Adrenal gland (tissue), 12 donors: ENCODE measurements around the gene PHF2. TPM values are rescaled to one million over a fixed set of nuclear protein-coding genes. Genes with fewer than 3 reads are reported as not detected.

Experiments
- DNase-seq, 7 donors: peaks; one replicate each; pipeline ENCODE4 v3.0.0-alpha.2; 2019 to 2020
- H3K27ac ChIP-seq, 5 donors: fragments of 200-600 bp; sonication (generic) in 4 of 5; 1 replicate in 3 of 5; 2 replicates in 2 of 5; pipeline versions ENCODE4 v1.5.1 to v1.8.0; 2016 to 2020; ENCODE audit warnings: mild to moderate bottlenecking in 1 of 5
- H3K27me3 ChIP-seq: fragments of 200-600 bp; 2 replicates; pipeline ENCODE4 v1.8.0; 2021
- H3K36me3 ChIP-seq, 2 donors: fragments of 200-600 bp; replicated peaks in 1 of 2; 1 replicate in 1 of 2; 2 replicates in 1 of 2; pipeline versions ENCODE4 v1.5.1 to v1.8.0; 2018 to 2022
- H3K4me1 ChIP-seq, 2 donors: fragments of 200-600 bp; replicated peaks in 1 of 2; 1 replicate in 1 of 2; 2 replicates in 1 of 2; pipeline versions ENCODE4 v1.5.1 to v1.8.0; 2018 to 2021
- H3K4me3 ChIP-seq, 4 donors: fragments of 200-600 bp; sonication (generic) in 3 of 4; one replicate each; pipeline ENCODE4 v1.5.1; 2016 to 2018
- H3K9me3 ChIP-seq, 3 donors: fragments of 200-600 bp; sonication (generic) in 1 of 3; replicated peaks in 1 of 3; 1 replicate in 2 of 3; 2 replicates in 1 of 3; pipeline versions ENCODE4 v1.5.1 to v1.8.0; 2016 to 2021
- CTCF ChIP-seq, 6 experiments: fragments of 450-650 bp in 4 of 6; fragments of 200-600 bp in 2 of 6; sonication (generic) in 1 of 6; IDR thresholded peaks; 1 replicate in 5 of 6; 2 replicates in 1 of 6; pipeline versions ENCODE4 v1.5.1 to v1.8.0; 2016 to 2021; ENCODE audit warnings: antibody characterized with exemption in 6 of 6, mild to moderate bottlenecking in 2 of 6, moderate library complexity in 1 of 6
- POLR2A ChIP-seq, 2 donors: fragments of 450-650 bp; IDR thresholded peaks; one replicate each; pipeline ENCODE4 v1.6.1; 2017; ENCODE audit warnings: antibody characterized with exemption in 2 of 2, mild to moderate bottlenecking in 2 of 2, moderate library complexity in 1 of 2
- WGBS, 4 donors: extraction: QIAGEN DNeasy Blood & Tissue Kit in 2 of 4; methylation state at CpG; one replicate each; pipeline versions ENCODE4 v1.1.5 to v1.1.7; 2013 to 2017; 5-methylcytosine and 5-hydroxymethylcytosine counted together
- intact Hi-C, 2 donors: fragments of 100-400 bp; cut with DNase I; formaldehyde crosslinking; loops; one replicate each; pipeline versions ENCODE4 v1.14.1 to v1.15.0; 2022 to 2023
- polyA plus RNA-seq, 3 donors: library from polyadenylated mRNA; stranded (reverse); fragments of 200-250 nt in 2 of 3; fragments of 350-450 nt in 1 of 3; fragmentation: Illumina TruSeq in 1 of 3; extraction: RNeasy Lipid Tissue Mini Kit (QIAGEN cat#74804) in 1 of 3; gene quantifications; one replicate each; pipeline ENCODE4 v1.2.3, GENCODE V29; 2013 to 2014
- total RNA-seq, 9 donors: library from RNA; depleted of rRNA in 4 of 9; stranded (reverse); fragments of >200 nt in 4 of 9; fragments of 120-200 nt in 1 of 9; fragmentation: NEBNext Ultra II Directional in 1 of 9; extraction: Animal tissue kit (Norgen Biotek cat#: 25700) in 1 of 9; gene quantifications; one replicate each; pipeline versions ENCODE4 v1.1.0 to v1.2.4, GENCODE V29; 2013 to 2023
- donor health status: healthy with polysubstance abuse.
- donor health status: Bipolar disorder and iron deficiency.
- donor health status: DM: yes; HTN: yes; CAD: no.
- donor health status: DM: no; HTN: no; CAD: no.
- donor health status: DM: no; HTN: no; CAD: no.
- donor health status: DM: yes; HTN: yes; CAD: no.

The PHF2 gene
- total and polyA plus RNA-seq, 12 donors = 11.0 to 37.6 (median 22.0) TPM

DNA sequence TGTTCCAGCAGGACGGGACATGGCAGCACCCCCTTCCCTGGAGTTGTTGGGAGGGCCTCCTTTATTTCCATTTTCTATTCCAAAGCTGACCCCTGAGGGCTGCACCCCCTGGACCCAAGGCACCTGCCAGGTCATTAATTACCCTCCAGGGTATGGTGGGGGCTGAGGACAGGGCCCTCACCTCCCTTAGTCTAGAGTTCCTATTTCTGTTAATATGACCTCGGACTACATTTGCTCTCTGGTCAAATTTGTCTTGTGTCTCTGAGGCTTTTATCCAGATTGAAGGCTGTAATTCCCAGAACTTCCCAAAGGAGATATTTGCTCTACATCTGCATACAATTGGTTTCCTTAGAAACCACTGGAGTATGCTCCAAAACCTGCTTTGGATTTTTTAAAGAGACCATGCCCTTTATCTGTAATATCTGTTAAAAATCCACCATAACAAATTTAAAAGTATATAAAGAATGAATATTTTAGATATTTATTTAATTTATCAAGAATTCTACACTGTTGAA lies 16.8 kb downstream of the PHF2 start:
- DNase-seq = peak in 1 of 7 donors; percentile 5
- TF ChIP-seq CTCF (IDR thresholded peaks at IDR 0.05) (no peak), POLR2A (IDR thresholded peaks at IDR 0.05) (no peak)
- Histone ChIP-seq H3K36me3 (no peaks in the 10 kb centered on the region), H3K4me3 (no peak overlapping the region), H3K9me3 (no peaks in the 10 kb centered on the region), H3K27ac (no peak overlapping the region), H3K4me1 (peaks cover 6 to 30% of the 10 kb centered on the region in 2 donors), H3K27me3 (no peaks in the 10 kb centered on the region)
- intact Hi-C loops = no loop called here
- 83 to 92% (median 89%) methylated on average over 2 of the region's 2 CpGs for WGBS, 4 donors

GRCh38 chr9:93594041-93594756 lies 17.8 kb downstream of the PHF2 start:
- Histone ChIP-seq H3K4me1 (peaks cover 5 to 24% of the 10 kb centered on the region in 2 donors), H3K4me3 (no peak overlapping the region), H3K27ac (no peak overlapping the region), H3K27me3 (no peaks in the 10 kb centered on the region), H3K36me3 (no peaks in the 10 kb centered on the region), H3K9me3 (no peaks in the 10 kb centered on the region)
- DNase-seq = peak in 3 of 7 donors; percentile 21 to 49 (median 26)
- no peak for TF ChIP-seq POLR2A (IDR thresholded peaks at IDR 0.05)
- no peak for TF ChIP-seq CTCF (IDR thresholded peaks at IDR 0.05)
- WGBS, 4 donors = 73 to 85% (median 77%) methylated on average over 4 to 9 of the region's 9 CpGs
- intact Hi-C loops = no loop called here

- no peak overlapping the region for H3K4me3 ChIP-seq
- H3K27ac ChIP-seq = no peak overlapping the region
- TF ChIP-seq POLR2A (IDR thresholded peaks at IDR 0.05) (no peak), CTCF (IDR thresholded peaks at IDR 0.05) (no peak)
- peaks cover 0 to 12% of the 10 kb centered on the region in 2 donors for H3K4me1 ChIP-seq
- H3K27me3 ChIP-seq = no peaks in the 10 kb centered on the region
- intact Hi-C loops = no loop called here
- peak in 1 of 7 donors; percentile 3 for DNase-seq
- 89 to 95% (median 95%) methylated on average over 5 of the region's 5 CpGs for whole genome bisulfite sequencing, 4 donors
- H3K36me3 ChIP-seq = no peaks in the 10 kb centered on the region
- no peaks in the 10 kb centered on the region for H3K9me3 ChIP-seq
Measured at GRCh38 chr9:93595461-93595860, 19.1 kb downstream of the PHF2 start.

DNA sequence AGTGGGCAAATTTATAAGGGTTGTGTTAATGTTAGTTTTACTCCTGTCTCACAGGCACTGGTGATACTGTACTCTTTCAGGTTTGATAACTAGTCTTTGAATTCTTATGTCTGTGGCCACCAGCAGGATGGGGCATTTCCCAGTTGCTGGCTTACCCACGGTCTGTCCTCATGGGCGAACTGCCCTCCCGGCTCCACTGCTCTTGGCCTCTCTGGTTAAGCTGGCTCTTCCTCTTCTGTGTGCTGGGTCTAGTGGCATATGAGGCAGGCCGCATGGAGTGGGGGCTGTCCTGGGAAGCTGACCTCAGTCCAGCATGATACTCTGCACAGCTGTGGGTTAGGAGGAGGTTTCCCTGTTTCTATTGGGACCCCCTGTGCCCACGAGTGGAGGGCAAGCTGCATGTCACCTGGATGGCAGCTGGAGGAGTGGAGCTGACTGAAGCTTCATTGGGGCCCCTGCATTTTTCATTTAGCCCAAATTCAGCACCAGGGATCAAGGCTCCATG lies 19.5 kb downstream of the PHF2 start:
- Histone ChIP-seq H3K4me3 (no peak overlapping the region), H3K9me3 (no peaks in the 10 kb centered on the region), H3K36me3 (no peaks in the 10 kb centered on the region), H3K27ac (no peak overlapping the region), H3K27me3 (no peaks in the 10 kb centered on the region), H3K4me1 (peaks cover 0 to 11% of the 10 kb centered on the region in 2 donors)
- 74 to 92% (median 88%) methylated on average over 4 to 5 of the region's 5 CpGs for WGBS, 4 donors
- peak in 2 of 7 donors; percentile 4 to 31 for DNase-seq
- intact Hi-C loops = no loop called here
- TF ChIP-seq CTCF (IDR thresholded peaks at IDR 0.05) (no peak), POLR2A (IDR thresholded peaks at IDR 0.05) (no peak)
